Stimulated activated CD4-positive, alpha-beta T cell treated with anti-CD3 and anti-CD28 coated beads, TNF-alpha, amount 100 ng/mL, for 48 hours (primary cell): Measurements from ENCODE around the gene NLRC4.
A peak's percentile ranks its signal among the peaks of the same experiment; 100 is the strongest.
"Not testable (repeated sequence)": the region's sequence is repeated elsewhere in the genome, so short reads cannot be mapped to it uniquely, and the experiment has no call there.

Source experiments
- DNase-seq, 3 donors: peaks; one replicate each; pipeline ENCODE4 v3.0.0-alpha.2; 2020; ENCODE audit warnings: low read depth in 3 of 3

The NLRC4 gene

GRCh38 chr2:32264422-32265105 is at the start of gene NLRC4:
NLRC4 (minus strand) TSS chr2:32264886; CDS start chr2:32256775, 8,111 bp downstream.
- no peak for DNase-seq

- DNase-seq: no peak
Observed at GRCh38 chr2:32310577-32310976, 45.9 kb upstream of the NLRC4 start.

GRCh38 chr2:32293966-32294562 is 29.4 kb upstream of the NLRC4 start:
- DNase-seq: not testable (repeated sequence)

- not testable (repeated sequence) for DNase-seq
Observed at GRCh38 chr2:32293493-32293892, 28.8 kb upstream of the NLRC4 start.

GRCh38 chr2:32291746-32292145 is 27.1 kb upstream of the NLRC4 start:
- no peak for DNase-seq

- DNase-seq: no peak
Observed at GRCh38 chr2:32290000-32290339, 25.3 kb upstream of the NLRC4 start.

- no peak for DNase-seq
Observed at GRCh38 chr2:32289165-32289999, 24.7 kb upstream of the NLRC4 start.

GRCh38 chr2:32284321-32284720 is 19.6 kb upstream of the NLRC4 start:
- DNase-seq: no peak

- DNase-seq: no peak
Observed at GRCh38 chr2:32278478-32278853, 13.8 kb upstream of the NLRC4 start.

GRCh38 chr2:32277674-32278477 is 13.2 kb upstream of the NLRC4 start, which contains the start of gene YIPF4:
YIPF4 (plus strand) TSS chr2:32277904; CDS start chr2:32278156, 252 bp downstream.
- peak; percentile 71 to 75 (median 73) for DNase-seq

GRCh38 chr2:32277363-32277673 is 12.6 kb upstream of the NLRC4 start:
- no peak for DNase-seq

- not testable (repeated sequence) for DNase-seq
Observed at GRCh38 chr2:32275790-32276189, 11.1 kb upstream of the NLRC4 start.

GRCh38 chr2:32274289-32274688 is 9.6 kb upstream of the NLRC4 start:
- DNase-seq: no peak

- no peak for DNase-seq
Observed at GRCh38 chr2:32272279-32272678, 7.6 kb upstream of the NLRC4 start.

- DNase-seq: no peak
Observed at GRCh38 chr2:32271063-32271462, 6.4 kb upstream of the NLRC4 start.

- DNase-seq: no peak
Observed at GRCh38 chr2:32262105-32262504, 2.6 kb downstream of the NLRC4 start.

GRCh38 chr2:32260376-32260775 is 4.3 kb downstream of the NLRC4 start:
- DNase-seq: no peak

- no peak for DNase-seq
Observed at GRCh38 chr2:32258242-32258641, 6.4 kb downstream of the NLRC4 start.

- no peak for DNase-seq
Observed at GRCh38 chr2:32250290-32250689, 14.4 kb downstream of the NLRC4 start.

GRCh38 chr2:32249731-32250236 is 14.9 kb downstream of the NLRC4 start:
- no peak for DNase-seq

GRCh38 chr2:32248299-32248698 is 16.4 kb downstream of the NLRC4 start:
- no peak for DNase-seq

GRCh38 chr2:32246911-32247310 is 17.8 kb downstream of the NLRC4 start:
- no peak for DNase-seq
